ENCODE results near the gene SORCS1. TPM values are rescaled to one million over a fixed set of nuclear protein-coding genes. Genes with fewer than 3 reads are reported as not detected.

SORCS1 gene
- total RNA-seq, 2 donors from 2014 or later: 0.37 to 1.2 TPM

- intact Hi-C loops (cut with DNase I): loop anchor here in 1 of 2 donors (10.0 kb wide), 1 partner anchor 1628 kb away; no protein-coding TSS in a partner anchor
- no peak for DNase-seq (ENCODE audit: low spot score)
These were observed 37.9 kb downstream of the SORCS1 start for GRCh38 chr10:107126512-107127065.

DNA sequence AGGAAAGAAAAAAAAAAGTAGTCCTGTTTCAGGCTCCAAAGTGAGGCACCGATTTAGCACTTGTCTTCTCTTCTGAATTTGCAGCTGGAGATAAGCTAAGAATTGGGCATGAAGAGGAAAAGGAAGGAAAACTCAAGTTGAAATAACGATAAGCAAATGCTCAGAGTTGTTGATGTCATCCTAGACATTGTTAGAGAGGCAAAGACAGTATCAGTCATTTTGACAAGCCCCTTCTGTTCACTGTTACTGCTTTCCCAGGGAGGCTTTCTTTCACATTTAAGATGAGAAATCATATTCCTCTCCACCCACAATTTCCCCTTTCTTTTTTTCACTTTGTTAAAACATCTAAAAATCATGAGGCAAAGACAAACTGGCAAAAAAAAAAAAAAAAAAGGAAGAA, 41.8 kb downstream of the SORCS1 start:
- intact Hi-C loops (cut with DNase I): loop anchor here in 1 of 2 donors (10.0 kb wide), 1 partner anchor 1632 kb away; no protein-coding TSS in a partner anchor
- DNase-seq (ENCODE audit: low spot score): no peak

DNA sequence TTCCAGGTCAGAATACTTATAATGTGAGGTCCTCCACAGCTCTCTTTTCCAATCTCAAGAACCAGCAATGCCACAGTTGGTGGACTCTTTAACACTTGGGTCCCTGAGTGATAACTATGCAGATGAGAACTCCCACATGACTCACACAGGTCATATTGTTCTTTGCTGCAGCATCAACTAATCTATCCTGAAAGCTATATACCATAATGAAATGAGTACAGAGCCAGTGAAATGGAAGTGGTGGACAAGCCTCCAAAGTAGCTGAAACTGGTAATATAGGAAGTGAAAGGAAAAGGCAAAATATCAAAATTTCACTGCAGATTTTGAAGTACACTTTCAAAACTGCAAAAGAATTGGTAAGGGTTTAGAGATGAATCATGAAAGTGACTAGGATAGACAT, 45.6 kb downstream of the SORCS1 start:
- no peak for DNase-seq (ENCODE audit: low spot score)
- intact Hi-C loops (cut with DNase I): no loop called here

GRCh38 chr10:107104026-107104652, 60.4 kb downstream of the SORCS1 start:
- intact Hi-C loops (cut with DNase I): no loop called here

DNA sequence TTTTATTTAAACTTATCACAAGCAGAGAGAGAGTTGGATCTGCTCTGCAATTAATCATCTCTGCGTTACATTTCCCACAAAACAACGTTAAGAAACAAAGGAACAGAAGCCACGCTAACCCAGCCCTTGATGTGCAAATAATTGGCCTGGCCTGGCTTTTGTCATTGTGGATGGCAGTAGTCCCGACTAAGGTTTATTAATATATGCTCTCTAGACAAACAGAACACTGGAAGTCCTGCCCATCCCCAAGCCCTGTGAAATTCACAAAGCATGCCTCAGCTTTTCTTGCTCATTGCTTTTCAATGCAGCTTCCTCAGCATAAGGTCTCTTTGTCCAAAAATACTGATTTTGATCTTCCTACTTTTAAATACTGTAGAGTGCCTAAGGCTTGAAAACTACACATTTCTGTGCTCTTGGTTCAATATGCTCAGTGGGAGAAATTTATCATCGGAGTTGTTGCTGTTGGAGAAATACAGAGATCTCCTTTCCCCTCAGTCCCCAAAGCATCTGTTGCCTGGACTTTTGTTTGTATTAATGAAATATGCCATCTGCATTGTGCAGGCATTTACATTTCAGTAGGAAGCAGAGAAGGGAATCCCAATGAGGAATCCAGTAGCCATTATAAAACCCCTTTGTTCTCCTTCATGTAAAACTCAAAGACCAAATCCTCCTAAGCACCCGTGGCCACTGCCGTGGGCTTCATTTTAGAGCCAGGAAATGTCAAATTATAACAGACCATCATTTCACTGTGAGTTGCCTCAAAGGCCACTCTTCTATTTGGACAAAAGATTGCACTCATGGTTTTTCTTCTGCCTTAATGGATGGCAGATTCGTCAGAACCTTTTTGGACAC, 61.1 kb downstream of the SORCS1 start:
- intact Hi-C loops (cut with DNase I): no loop called here
- no peak for DNase-seq (ENCODE audit: low spot score)

More at GRCh38 chr10:107104026-107104652, 60.4 kb downstream of the SORCS1 start:
- no peak for DNase-seq (ENCODE audit: low spot score)

DNA sequence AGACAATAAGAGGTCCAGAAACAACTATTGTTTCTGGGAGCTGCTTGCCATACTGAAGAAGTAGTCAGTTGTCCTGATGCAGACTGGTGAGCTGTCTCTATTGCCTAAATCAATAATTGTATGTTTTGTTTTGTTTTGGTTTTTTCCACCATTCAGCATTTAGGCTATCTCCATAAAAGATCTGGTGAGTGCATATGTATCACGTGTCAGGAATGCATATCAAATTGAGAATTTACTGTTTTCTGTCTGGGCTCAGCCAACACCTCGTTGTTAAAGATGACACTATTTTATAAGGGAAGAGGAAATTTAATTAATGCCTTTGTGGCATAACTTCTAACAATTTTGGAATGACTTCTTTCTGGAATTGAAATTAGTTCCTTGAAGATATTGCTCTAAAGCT, 66.2 kb downstream of the SORCS1 start:
- no peak for DNase-seq (ENCODE audit: low spot score)
- intact Hi-C loops (cut with DNase I): loop anchor here in 1 of 2 donors (10.0 kb wide), 1 partner anchor 1116 kb away; no protein-coding TSS in a partner anchor

DNA sequence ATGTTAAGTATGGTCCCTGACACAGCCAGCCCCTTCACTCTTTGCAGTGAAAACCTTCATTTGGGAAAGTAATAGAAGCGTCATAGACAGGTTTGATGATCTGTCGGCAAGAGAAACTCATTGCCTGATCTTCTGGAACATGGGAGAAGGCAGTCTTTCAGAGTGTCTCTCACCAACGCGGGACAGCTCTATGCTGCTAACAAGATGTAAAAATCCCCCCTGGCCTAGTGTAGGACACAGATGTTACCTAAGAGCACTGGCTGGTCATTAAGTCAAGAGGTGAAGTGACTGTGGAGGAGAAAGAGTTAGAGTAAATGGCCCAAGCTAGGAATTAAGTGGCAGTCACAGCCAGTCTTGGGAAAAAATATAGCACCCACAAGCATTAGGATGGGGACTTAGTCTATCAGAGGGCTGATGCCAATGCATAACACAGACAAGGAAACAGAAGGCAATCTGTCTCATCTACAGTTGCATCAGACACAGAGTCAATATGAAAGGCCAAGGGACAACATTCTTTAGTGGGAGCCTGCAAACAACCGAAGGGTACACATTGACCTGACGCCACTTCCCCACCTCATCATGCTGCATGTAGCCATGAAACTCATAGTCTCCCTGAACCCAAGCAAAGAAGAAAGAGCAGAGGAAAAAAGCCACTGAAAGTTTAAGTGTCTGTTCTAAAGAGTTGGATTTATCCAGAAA, 69.5 kb downstream of the SORCS1 start:
- intact Hi-C loops (cut with DNase I): loop anchor here in 1 of 2 donors (10.0 kb wide), 1 partner anchor 1120 kb away; no protein-coding TSS in a partner anchor
- no peak for DNase-seq (ENCODE audit: low spot score)

GRCh38 chr10:107092321-107092720, 72.2 kb downstream of the SORCS1 start:
- intact Hi-C loops (cut with DNase I): loop anchor here in 1 of 2 donors (10.0 kb wide), 1 partner anchor 1122 kb away; no protein-coding TSS in a partner anchor
- DNase-seq (ENCODE audit: low spot score): no peak

- DNase-seq (ENCODE audit: low spot score): no peak
- intact Hi-C loops (cut with DNase I): loop anchor here in 1 of 2 donors (10.0 kb wide), 1 partner anchor 1124 kb away; no protein-coding TSS in a partner anchor
These were observed 73.4 kb downstream of the SORCS1 start for GRCh38 chr10:107091126-107091525.

DNA sequence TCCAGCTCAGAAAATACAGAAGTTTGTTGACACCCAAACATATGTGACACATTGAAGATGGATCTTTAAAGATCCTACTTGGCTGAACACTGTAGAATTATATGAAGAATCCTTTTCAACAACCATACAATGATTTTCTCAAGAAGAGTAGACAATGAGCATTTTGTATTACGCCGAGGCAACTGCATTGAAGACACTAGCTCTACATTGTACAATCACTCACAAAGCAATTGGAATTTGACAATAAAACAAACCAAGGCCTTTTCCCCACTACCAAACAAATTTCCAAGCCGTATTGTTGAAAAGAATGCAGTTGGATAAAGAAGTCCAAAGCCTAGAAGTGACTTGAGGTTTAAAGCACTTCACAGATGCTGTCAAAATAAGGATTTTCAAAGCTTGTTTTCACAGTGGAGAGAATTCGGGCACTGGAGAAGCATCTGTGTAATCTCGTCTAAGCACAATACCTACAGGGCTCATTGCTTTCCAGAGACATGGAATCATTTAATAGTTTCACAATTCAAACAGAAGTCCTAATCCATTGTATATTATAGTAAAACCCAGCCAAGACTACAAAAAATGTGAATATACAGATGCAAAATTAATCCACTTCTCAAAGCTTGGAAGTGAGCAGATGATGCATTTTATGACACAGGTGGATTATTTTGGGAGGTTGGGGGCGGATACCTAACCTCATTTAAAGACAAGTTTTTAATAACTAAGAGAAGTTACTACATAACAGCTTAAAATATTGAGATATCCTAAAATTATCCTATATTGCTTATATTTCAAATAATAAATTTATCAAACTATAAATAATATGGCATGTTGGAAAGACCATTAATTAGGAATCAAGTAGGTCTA, 78.6 kb downstream of the SORCS1 start:
- intact Hi-C loops (cut with DNase I): no loop called here
- no peak for DNase-seq (ENCODE audit: low spot score)

- intact Hi-C loops (cut with DNase I): no loop called here
These were observed 81.0 kb downstream of the SORCS1 start for GRCh38 chr10:107083388-107084009.

GRCh38 chr10:107081644-107082043, 82.9 kb downstream of the SORCS1 start:
- no peak for DNase-seq (ENCODE audit: low spot score)
- intact Hi-C loops (cut with DNase I): no loop called here

More at GRCh38 chr10:107083388-107084009, 81.0 kb downstream of the SORCS1 start:
- DNase-seq (ENCODE audit: low spot score): no peak

GRCh38 chr10:107075117-107075516, 89.4 kb downstream of the SORCS1 start:
- intact Hi-C loops (cut with DNase I): no loop called here
- no peak for DNase-seq (ENCODE audit: low spot score)

- no peak for DNase-seq (ENCODE audit: low spot score)
- intact Hi-C loops (cut with DNase I): no loop called here
These were observed 91.7 kb downstream of the SORCS1 start for GRCh38 chr10:107072786-107073185.

- no peak for DNase-seq (ENCODE audit: low spot score)
- intact Hi-C loops (cut with DNase I): no loop called here
These were observed 92.5 kb downstream of the SORCS1 start for GRCh38 chr10:107072028-107072427.

DNA sequence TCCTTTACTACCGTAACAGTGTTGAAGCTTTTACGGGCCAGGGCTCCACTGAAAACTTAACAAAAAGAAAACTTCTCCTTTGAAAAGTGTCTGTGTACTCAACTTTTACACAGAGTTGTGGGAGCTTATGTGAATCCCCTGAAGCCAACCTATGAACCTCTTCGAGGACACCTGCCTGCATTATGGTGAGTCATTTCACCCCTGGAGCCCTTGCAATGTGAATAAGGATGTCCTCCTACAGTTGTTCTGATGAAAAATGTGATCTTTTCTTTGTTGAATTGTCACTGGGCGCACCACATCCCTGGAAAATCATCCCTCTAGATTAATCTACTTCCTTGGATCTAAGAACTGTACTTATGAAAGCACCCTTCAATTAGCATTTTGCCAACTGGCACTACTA, 93.2 kb downstream of the SORCS1 start:
- DNase-seq (ENCODE audit: low spot score): no peak
- intact Hi-C loops (cut with DNase I): no loop called here

DNA sequence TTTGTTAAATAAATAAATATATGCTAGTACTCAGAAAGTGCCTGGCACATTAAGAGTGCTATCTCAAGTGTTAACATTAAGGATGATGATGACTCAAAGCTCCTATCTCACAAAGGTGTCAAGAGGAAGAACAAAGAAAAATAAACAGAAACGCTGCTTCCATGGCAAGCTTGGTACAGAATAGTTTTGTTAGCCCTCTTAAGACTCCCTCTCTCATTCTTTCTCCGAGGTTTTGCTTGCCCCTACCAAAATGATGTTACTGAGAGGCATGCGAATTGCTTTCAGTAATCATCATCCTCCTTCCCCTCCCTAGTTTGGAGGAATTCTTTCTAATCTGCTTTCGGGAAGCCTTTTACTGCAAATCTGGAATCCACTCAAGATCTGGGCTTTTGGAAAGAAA, 96.7 kb downstream of the SORCS1 start:
- DNase-seq (ENCODE audit: low spot score): no peak
- intact Hi-C loops (cut with DNase I): no loop called here

DNA sequence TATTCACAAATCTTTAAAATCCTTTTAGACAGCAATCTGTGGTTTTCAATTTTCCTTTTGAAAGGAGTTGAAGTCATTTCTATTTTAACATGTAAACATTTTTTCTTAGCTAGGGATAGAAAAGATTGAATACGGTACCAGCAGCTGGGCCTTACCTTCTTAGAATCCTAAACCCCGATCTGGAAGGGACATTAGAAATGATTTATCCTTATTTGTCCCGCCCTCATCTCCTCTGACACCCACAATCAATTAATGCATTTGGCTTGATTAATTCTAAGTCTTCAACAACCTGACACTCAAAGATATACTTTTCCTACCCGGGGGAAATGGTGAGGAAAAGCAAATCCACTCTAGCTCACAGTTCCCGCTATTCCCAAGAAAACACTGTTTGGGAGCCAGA, 100.4 kb downstream of the SORCS1 start:
- intact Hi-C loops (cut with DNase I): loop anchor here in 1 of 2 donors (5.0 kb wide), 1 partner anchor 588 kb away; no protein-coding TSS in a partner anchor
- DNase-seq (ENCODE audit: low spot score): no peak
